ENCODE data around the gene DEDD. TPM values are rescaled to one million over a fixed set of nuclear protein-coding genes. Genes with fewer than 3 reads are reported as not detected.

DEDD gene
- total RNA-seq, 1 donor from 2014 or later, result 40.3 TPM

DNA sequence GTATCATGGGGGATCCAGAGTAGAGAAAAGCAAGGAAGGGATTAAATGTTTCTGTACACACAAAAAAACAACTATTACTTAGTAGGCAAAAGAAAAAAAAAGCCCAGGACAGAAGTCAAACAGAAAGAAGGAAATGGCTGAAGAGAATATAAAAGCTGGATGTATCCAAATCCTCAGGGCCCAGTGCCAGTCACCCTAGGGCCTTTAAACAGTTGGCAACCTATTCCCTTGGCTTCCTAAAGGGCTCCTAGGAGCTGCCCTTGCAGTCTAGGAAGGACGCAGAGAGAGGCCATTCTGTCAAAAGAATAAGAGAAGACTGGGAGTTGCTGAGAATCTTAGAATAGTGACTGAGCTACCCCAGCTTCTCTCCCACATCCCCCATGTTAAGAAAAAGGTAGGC is 39.9 kb upstream of the DEDD start:
- no peak for DNase-seq (ENCODE audit: low spot score)
- Mint-ChIP-seq H3K36me3 (ENCODE audit: low read depth) (peaks cover 77% of the 10 kb centered on the region), H3K27ac (no peak overlapping the region), H3K4me1 (ENCODE audit: low read depth) (peaks cover 28% of the 10 kb centered on the region), H3K27me3 (ENCODE audit: low read depth) (no peaks in the 10 kb centered on the region), H3K4me3 (ENCODE audit: low read depth) (no peak overlapping the region), H3K9me3 (no peaks in the 10 kb centered on the region)
- intact Hi-C loops (cut with micrococcal nuclease), result no loop called here

GRCh38 chr1:161171696-161172095 is 39.2 kb upstream of the DEDD start:
- no peak for DNase-seq (ENCODE audit: low spot score)
- no peaks in the 10 kb centered on the region for H3K27me3 Mint-ChIP-seq (ENCODE audit: low read depth)
- peaks cover 34% of the 10 kb centered on the region for H3K4me1 Mint-ChIP-seq (ENCODE audit: low read depth)
- H3K4me3 Mint-ChIP-seq (ENCODE audit: low read depth), result no peak overlapping the region
- intact Hi-C loops (cut with micrococcal nuclease), result no loop called here
- H3K27ac Mint-ChIP-seq, result no peak overlapping the region
- H3K36me3 Mint-ChIP-seq (ENCODE audit: low read depth), result peaks cover 75% of the 10 kb centered on the region
- no peaks in the 10 kb centered on the region for H3K9me3 Mint-ChIP-seq

DNA sequence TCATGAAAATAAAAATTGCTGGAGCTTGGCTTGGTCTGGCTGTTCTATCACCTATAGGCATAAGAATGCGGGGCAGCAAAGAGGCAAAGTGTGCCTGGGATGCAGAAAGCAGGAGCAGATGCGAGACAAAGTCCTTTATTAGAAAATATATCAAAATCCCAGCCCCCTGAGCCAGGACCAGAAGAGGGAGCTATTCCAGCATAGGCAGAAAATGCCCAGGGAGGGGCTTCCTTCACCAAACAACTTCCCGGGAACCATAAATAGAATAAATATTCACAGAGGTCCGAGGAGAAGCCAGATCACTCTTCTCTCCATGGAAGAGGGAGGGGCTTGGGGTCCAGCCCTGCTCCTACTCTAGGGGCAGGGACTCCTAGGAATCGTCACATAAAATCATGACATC is 38.7 kb upstream of the DEDD start:
- Mint-ChIP-seq H3K36me3 (ENCODE audit: low read depth) (peaks cover 70% of the 10 kb centered on the region), H3K4me3 (ENCODE audit: low read depth) (no peak overlapping the region), H3K27ac (no peak overlapping the region), H3K4me1 (ENCODE audit: low read depth) (peaks cover 31% of the 10 kb centered on the region), H3K27me3 (ENCODE audit: low read depth) (no peaks in the 10 kb centered on the region), H3K9me3 (no peaks in the 10 kb centered on the region)
- intact Hi-C loops (cut with micrococcal nuclease), result no loop called here
- no peak for DNase-seq (ENCODE audit: low spot score)

DNA sequence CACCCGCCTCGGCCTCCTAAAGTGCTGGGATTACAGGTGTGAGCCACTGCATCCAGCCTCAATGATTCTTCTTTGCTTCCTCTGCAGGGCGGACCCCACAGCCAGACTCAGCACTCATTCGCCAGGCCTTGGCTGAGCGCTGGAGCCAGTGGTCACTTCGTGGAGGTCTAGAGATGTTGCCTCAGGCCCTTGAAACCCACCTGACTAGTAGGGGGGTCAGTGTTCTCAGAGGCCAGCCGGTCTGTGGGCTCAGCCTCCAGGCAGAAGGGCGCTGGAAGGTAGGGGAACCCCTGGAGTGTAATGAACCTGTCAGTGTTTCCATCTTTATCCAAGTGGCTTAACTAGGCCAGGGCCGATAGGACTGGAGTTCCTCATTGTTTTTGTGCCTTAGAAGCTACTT is 36.4 kb upstream of the DEDD start:
- Mint-ChIP-seq H3K4me3 (ENCODE audit: low read depth) (peak overlapping the region; percentile 66), H3K9me3 (no peaks in the 10 kb centered on the region), H3K27ac (no peak overlapping the region), H3K36me3 (ENCODE audit: low read depth) (peaks cover 61% of the 10 kb centered on the region), H3K27me3 (ENCODE audit: low read depth) (no peaks in the 10 kb centered on the region), H3K4me1 (ENCODE audit: low read depth) (peaks cover 29% of the 10 kb centered on the region)
- no peak for DNase-seq (ENCODE audit: low spot score)
- intact Hi-C loops (cut with micrococcal nuclease), result loop anchor here (5.0 kb wide), 2 partner anchors 33 to 52 kb away; partner anchors contain the start of genes NDUFS2, NIT1 and PFDN2

- Mint-ChIP-seq H3K4me3 (ENCODE audit: low read depth) (peak overlapping the region; percentile 92), H3K27ac (peak overlapping the region; percentile 96), H3K4me1 (ENCODE audit: low read depth) (peaks cover 29% of the 10 kb centered on the region), H3K36me3 (ENCODE audit: low read depth) (peaks cover 61% of the 10 kb centered on the region), H3K27me3 (ENCODE audit: low read depth) (no peaks in the 10 kb centered on the region), H3K9me3 (no peaks in the 10 kb centered on the region)
- DNase-seq (ENCODE audit: low spot score), result no peak
- intact Hi-C loops (cut with micrococcal nuclease), result loop anchor here (1.0 to 5.0 kb wide), 4 partner anchors 10 to 50 kb away; partner anchors contain the start of genes B4GALT3, DEDD, NDUFS2 and NIT1
Observed at GRCh38 chr1:161166669-161167548, 34.4 kb upstream of the DEDD start.

- intact Hi-C loops (cut with micrococcal nuclease), result loop anchor here (1.0 to 5.0 kb wide), 4 partner anchors 11 to 49 kb away; partner anchors contain the start of genes B4GALT3, DEDD, NDUFS2 and NIT1
- DNase-seq (ENCODE audit: low spot score), result peak; percentile 95
- peak within 1 kb of the TSS; percentile 92 for H3K4me3 Mint-ChIP-seq (ENCODE audit: low read depth)
- H3K27me3 Mint-ChIP-seq (ENCODE audit: low read depth), result no peaks in the 10 kb centered on the region
- H3K4me1 Mint-ChIP-seq (ENCODE audit: low read depth), result peaks cover 36% of the 10 kb centered on the region
- no peaks in the 10 kb centered on the region for H3K9me3 Mint-ChIP-seq
- H3K27ac Mint-ChIP-seq, result peak within 1 kb of the TSS; percentile 96
- H3K36me3 Mint-ChIP-seq (ENCODE audit: low read depth), result peaks cover 61% of the 10 kb centered on the region
Observed at GRCh38 chr1:161165742-161166668, 33.5 kb upstream of the DEDD start, which contains the start of gene PPOX. TSS of gene PPOX (plus strand) at chr1:161166426. CDS start at chr1:161166848, 422 bp downstream.

DNA sequence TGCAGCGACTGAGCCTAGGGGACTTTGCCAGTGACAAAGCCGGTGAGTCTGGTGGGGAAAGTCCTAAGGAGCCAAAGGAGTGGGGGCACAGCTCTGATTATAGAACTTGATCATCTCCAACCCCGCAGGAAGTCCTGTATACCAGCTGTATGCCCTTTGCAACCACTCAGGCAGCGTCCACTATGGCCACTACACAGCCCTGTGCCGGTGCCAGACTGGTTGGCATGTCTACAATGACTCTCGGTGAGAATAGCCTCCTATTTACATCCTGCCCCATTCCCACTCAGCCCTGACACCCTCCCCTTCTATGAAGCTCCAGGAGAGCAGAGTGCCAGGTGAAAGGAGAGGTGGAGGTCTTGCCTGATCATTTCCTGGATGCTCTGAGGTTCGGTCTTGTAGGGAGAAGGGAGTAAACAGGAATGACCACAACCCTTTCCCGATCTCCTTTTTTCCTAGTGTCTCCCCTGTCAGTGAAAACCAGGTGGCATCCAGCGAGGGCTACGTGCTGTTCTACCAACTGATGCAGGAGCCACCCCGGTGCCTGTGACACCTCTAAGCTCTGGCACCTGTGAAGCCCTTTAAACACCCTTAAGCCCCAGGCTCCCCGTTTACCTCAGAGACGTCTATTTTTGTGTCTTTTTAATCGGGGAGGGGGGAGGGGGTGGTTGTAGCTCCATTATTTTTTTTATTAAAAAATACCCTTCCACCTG is 32.6 kb upstream of the DEDD start:
- Mint-ChIP-seq H3K27ac (peak overlapping the region; percentile 96), H3K4me3 (ENCODE audit: low read depth) (peak overlapping the region; percentile 92), H3K4me1 (ENCODE audit: low read depth) (peaks cover 41% of the 10 kb centered on the region), H3K9me3 (no peaks in the 10 kb centered on the region), H3K27me3 (ENCODE audit: low read depth) (no peaks in the 10 kb centered on the region), H3K36me3 (ENCODE audit: low read depth) (peaks cover 60% of the 10 kb centered on the region)
- intact Hi-C loops (cut with micrococcal nuclease), result loop anchor here (5.0 kb wide), 2 partner anchors 37 to 48 kb away; partner anchors contain the start of genes NDUFS2, NIT1 and PFDN2
- DNase-seq (ENCODE audit: low spot score), result no peak

DNA sequence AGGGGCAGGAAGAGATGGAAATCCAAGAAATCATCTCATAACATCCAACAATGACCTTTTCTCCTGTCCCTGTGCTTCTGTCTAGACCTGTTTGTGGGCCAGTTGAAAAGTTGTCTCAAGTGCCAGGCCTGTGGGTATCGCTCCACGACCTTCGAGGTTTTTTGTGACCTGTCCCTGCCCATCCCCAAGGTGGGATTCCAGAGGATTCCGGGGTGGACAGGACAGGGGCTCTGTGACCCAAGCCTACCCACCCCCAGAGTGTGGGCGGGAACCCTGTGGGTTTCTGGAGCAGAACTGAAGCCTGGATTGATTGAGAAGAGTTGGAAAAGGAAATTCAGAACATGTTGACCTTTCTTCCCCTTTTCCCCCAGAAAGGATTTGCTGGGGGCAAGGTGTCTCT is 31.3 kb upstream of the DEDD start:
- DNase-seq (ENCODE audit: low spot score), result no peak
- Mint-ChIP-seq H3K27me3 (ENCODE audit: low read depth) (no peaks in the 10 kb centered on the region), H3K36me3 (ENCODE audit: low read depth) (peaks cover 61% of the 10 kb centered on the region), H3K27ac (peak overlapping the region; percentile 21), H3K4me3 (ENCODE audit: low read depth) (no peak overlapping the region), H3K4me1 (ENCODE audit: low read depth) (peaks cover 48% of the 10 kb centered on the region), H3K9me3 (no peaks in the 10 kb centered on the region)
- intact Hi-C loops (cut with micrococcal nuclease), result no loop called here

DNA sequence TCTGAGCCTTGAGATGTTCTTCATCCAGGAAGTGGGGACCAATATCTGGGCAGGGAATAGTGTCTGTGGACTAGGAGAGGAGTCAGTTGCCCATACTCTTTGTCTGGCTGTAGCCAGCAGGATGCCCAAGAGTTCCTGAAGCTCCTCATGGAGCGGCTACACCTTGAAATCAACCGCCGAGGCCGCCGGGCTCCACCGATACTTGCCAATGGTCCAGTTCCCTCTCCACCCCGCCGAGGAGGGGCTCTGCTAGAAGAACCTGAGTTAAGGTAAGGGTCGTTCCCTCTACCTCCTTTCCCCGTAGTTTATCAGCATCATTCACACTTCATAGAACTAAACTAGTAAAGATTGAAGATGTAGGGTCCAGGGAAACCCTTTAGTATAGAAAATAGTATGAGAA is 30.3 kb upstream of the DEDD start:
- H3K9me3 Mint-ChIP-seq, result no peaks in the 10 kb centered on the region
- peak overlapping the region; percentile 3 for H3K27ac Mint-ChIP-seq

GRCh38 chr1:161162052-161162451 is 29.6 kb upstream of the DEDD start:
- no peaks in the 10 kb centered on the region for H3K27me3 Mint-ChIP-seq (ENCODE audit: low read depth)
- peaks cover 67% of the 10 kb centered on the region for H3K36me3 Mint-ChIP-seq (ENCODE audit: low read depth)
- H3K9me3 Mint-ChIP-seq, result no peaks in the 10 kb centered on the region
- H3K4me3 Mint-ChIP-seq (ENCODE audit: low read depth), result peak overlapping the region; percentile 11
- peaks cover 47% of the 10 kb centered on the region for H3K4me1 Mint-ChIP-seq (ENCODE audit: low read depth)
- no peak overlapping the region for H3K27ac Mint-ChIP-seq
- intact Hi-C loops (cut with micrococcal nuclease), result no loop called here
- no peak for DNase-seq (ENCODE audit: low spot score)

More for the DNA sequence above, 30.3 kb upstream of the DEDD start:
- peaks cover 60% of the 10 kb centered on the region for H3K36me3 Mint-ChIP-seq (ENCODE audit: low read depth)
- peaks cover 51% of the 10 kb centered on the region for H3K4me1 Mint-ChIP-seq (ENCODE audit: low read depth)
- no peak for DNase-seq (ENCODE audit: low spot score)
- no peak overlapping the region for H3K4me3 Mint-ChIP-seq (ENCODE audit: low read depth)
- intact Hi-C loops (cut with micrococcal nuclease), result no loop called here
- H3K27me3 Mint-ChIP-seq (ENCODE audit: low read depth), result no peaks in the 10 kb centered on the region

GRCh38 chr1:161161652-161162051 is 29.2 kb upstream of the DEDD start:
- H3K36me3 Mint-ChIP-seq (ENCODE audit: low read depth), result peaks cover 71% of the 10 kb centered on the region
- no peaks in the 10 kb centered on the region for H3K27me3 Mint-ChIP-seq (ENCODE audit: low read depth)
- intact Hi-C loops (cut with micrococcal nuclease), result no loop called here
- no peak for DNase-seq (ENCODE audit: low spot score)
- H3K4me3 Mint-ChIP-seq (ENCODE audit: low read depth), result peak overlapping the region; percentile 11
- peaks cover 43% of the 10 kb centered on the region for H3K4me1 Mint-ChIP-seq (ENCODE audit: low read depth)
- H3K9me3 Mint-ChIP-seq, result no peaks in the 10 kb centered on the region
- H3K27ac Mint-ChIP-seq, result peak overlapping the region; percentile 46

GRCh38 chr1:161160671-161161145 is 28.2 kb upstream of the DEDD start:
- no peaks in the 10 kb centered on the region for H3K27me3 Mint-ChIP-seq (ENCODE audit: low read depth)
- H3K4me1 Mint-ChIP-seq (ENCODE audit: low read depth), result peaks cover 43% of the 10 kb centered on the region
- no peak for DNase-seq (ENCODE audit: low spot score)
- intact Hi-C loops (cut with micrococcal nuclease), result no loop called here
- H3K9me3 Mint-ChIP-seq, result no peaks in the 10 kb centered on the region
- H3K36me3 Mint-ChIP-seq (ENCODE audit: low read depth), result peaks cover 73% of the 10 kb centered on the region
- H3K4me3 Mint-ChIP-seq (ENCODE audit: low read depth), result peak overlapping the region; percentile 86
- peak overlapping the region; percentile 46 for H3K27ac Mint-ChIP-seq

Data from activated T-helper 2 cell treated with anti-CD3 and anti-CD28 coated beads, Interferon-gamma antibody, Interleukin-2, Interleukin-4, amounts not matched to agents 10 μg/mL and 5 μg/mL and 100 μg/mL, durations not matched to agents 14 hours and 24 hours and 36 hours (primary cell).